NCI-H2081 (cell line): ENCODE measurements around the gene PLD1.
"Not testable (repeated sequence)": the region's sequence is repeated elsewhere in the genome, so short reads cannot be mapped to it uniquely, and the experiment has no call there.

Source experiments
- DNase-seq, 2 experiments: peaks; one replicate each; lab custom pipeline; 2025; lab: John Stamatoyannopoulos, UW

Gene PLD1

GRCh38 chr3:171809861-171810628, at the start of gene PLD1:
Gene PLD1 (minus strand): TSS chr3:171810483. CDS start chr3:171738051, 72,432 bp downstream.
- DNase-seq, result peak; percentile 83 to 89

- DNase-seq, result not testable (repeated sequence)
These were observed 48.5 kb upstream of the PLD1 start for GRCh38 chr3:171858770-171859169.

- peak in 1 of 2 experiments; percentile 16 for DNase-seq
These were observed 44.5 kb upstream of the PLD1 start for GRCh38 chr3:171854649-171855305.

GRCh38 chr3:171851660-171852058, 41.4 kb upstream of the PLD1 start:
- DNase-seq, result no peak

- DNase-seq, result no peak
These were observed 40.8 kb upstream of the PLD1 start for GRCh38 chr3:171850960-171851659.

GRCh38 chr3:171850320-171850959, 40.2 kb upstream of the PLD1 start:
- no peak for DNase-seq

GRCh38 chr3:171849617-171850319, 39.5 kb upstream of the PLD1 start:
- DNase-seq, result no peak

GRCh38 chr3:171847595-171848259, 37.4 kb upstream of the PLD1 start:
- DNase-seq, result no peak

GRCh38 chr3:171847133-171847532, 36.9 kb upstream of the PLD1 start:
- no peak for DNase-seq

GRCh38 chr3:171846597-171846996, 36.3 kb upstream of the PLD1 start:
- DNase-seq, result no peak

GRCh38 chr3:171845481-171846284, 35.4 kb upstream of the PLD1 start:
- DNase-seq, result no peak

- DNase-seq, result no peak
These were observed 34.6 kb upstream of the PLD1 start for GRCh38 chr3:171844873-171845272.

GRCh38 chr3:171842864-171843518, 32.7 kb upstream of the PLD1 start, which contains the start of gene TMEM212:
Gene TMEM212 (plus strand): TSS chr3:171843349. CDS start chr3:171843384, 35 bp downstream.
- DNase-seq, result no peak

GRCh38 chr3:171841620-171842000, 31.3 kb upstream of the PLD1 start:
- no peak for DNase-seq

- no peak for DNase-seq
These were observed 30.7 kb upstream of the PLD1 start for GRCh38 chr3:171840811-171841619.

GRCh38 chr3:171840445-171840810, 30.1 kb upstream of the PLD1 start:
- no peak for DNase-seq

- DNase-seq, result no peak
These were observed 29.0 kb upstream of the PLD1 start for GRCh38 chr3:171839270-171839669.

- no peak for DNase-seq
These were observed 28.0 kb upstream of the PLD1 start for GRCh38 chr3:171838218-171838720.

GRCh38 chr3:171837698-171838097, 27.4 kb upstream of the PLD1 start:
- DNase-seq, result no peak
